Measurements from ENCODE around the gene MYOD1.

The MYOD1 gene

GRCh38 chr11:17719938-17720795, 796 bp downstream of the MYOD1 start:
- H3K4me3 ChIP-seq (ENCODE audit: insufficient read depth, low read depth, low read length, poor library complexity, severe bottlenecking) = no peak overlapping the region
- H3K36me3 ChIP-seq (ENCODE audit: control insufficient read depth, insufficient read depth, low read length) = no peaks in the 10 kb centered on the region
- no peak overlapping the region for H3K27ac ChIP-seq (ENCODE audit: insufficient read depth, low read length, poor library complexity, severe bottlenecking)
- H3K9me3 ChIP-seq (ENCODE audit: control insufficient read depth, low read length) = no peaks in the 10 kb centered on the region
- DNase-seq = no peak
- no peaks in the 10 kb centered on the region for H3K4me1 ChIP-seq (ENCODE audit: control insufficient read depth, insufficient read depth, low read length, poor library complexity, severe bottlenecking)
- H3K27me3 ChIP-seq (replicated peaks; ENCODE audit: control insufficient read depth, insufficient read depth, low read length, poor library complexity, severe bottlenecking) = peaks cover 27% of the 10 kb centered on the region

- no peak for DNase-seq
- no peaks in the 10 kb centered on the region for H3K9me3 ChIP-seq (ENCODE audit: control insufficient read depth, low read length)
- H3K4me1 ChIP-seq (ENCODE audit: control insufficient read depth, insufficient read depth, low read length, poor library complexity, severe bottlenecking) = no peaks in the 10 kb centered on the region
- H3K36me3 ChIP-seq (ENCODE audit: control insufficient read depth, insufficient read depth, low read length) = no peaks in the 10 kb centered on the region
- no peak overlapping the region for H3K27ac ChIP-seq (ENCODE audit: insufficient read depth, low read length, poor library complexity, severe bottlenecking)
- no peak overlapping the region for H3K4me3 ChIP-seq (ENCODE audit: insufficient read depth, low read depth, low read length, poor library complexity, severe bottlenecking)
- H3K27me3 ChIP-seq (replicated peaks; ENCODE audit: control insufficient read depth, insufficient read depth, low read length, poor library complexity, severe bottlenecking) = peaks cover 27% of the 10 kb centered on the region
Observed at GRCh38 chr11:17720796-17721171, 1.4 kb downstream of the MYOD1 start.

- Histone ChIP-seq H3K9me3 (ENCODE audit: control insufficient read depth, low read length) (no peaks in the 10 kb centered on the region), H3K4me1 (ENCODE audit: control insufficient read depth, insufficient read depth, low read length, poor library complexity, severe bottlenecking) (no peaks in the 10 kb centered on the region), H3K27me3 (replicated peaks; ENCODE audit: control insufficient read depth, insufficient read depth, low read length, poor library complexity, severe bottlenecking) (peaks cover 27% of the 10 kb centered on the region), H3K36me3 (ENCODE audit: control insufficient read depth, insufficient read depth, low read length) (no peaks in the 10 kb centered on the region), H3K4me3 (ENCODE audit: insufficient read depth, low read depth, low read length, poor library complexity, severe bottlenecking) (no peak overlapping the region), H3K27ac (ENCODE audit: insufficient read depth, low read length, poor library complexity, severe bottlenecking) (no peak overlapping the region)
- no peak for DNase-seq
Observed at GRCh38 chr11:17721242-17721999, 2.0 kb downstream of the MYOD1 start.

GRCh38 chr11:17722000-17722643, 2.8 kb downstream of the MYOD1 start:
- Histone ChIP-seq H3K27ac (ENCODE audit: insufficient read depth, low read length, poor library complexity, severe bottlenecking) (no peak overlapping the region), H3K4me1 (ENCODE audit: control insufficient read depth, insufficient read depth, low read length, poor library complexity, severe bottlenecking) (no peaks in the 10 kb centered on the region), H3K36me3 (ENCODE audit: control insufficient read depth, insufficient read depth, low read length) (no peaks in the 10 kb centered on the region), H3K4me3 (ENCODE audit: insufficient read depth, low read depth, low read length, poor library complexity, severe bottlenecking) (no peak overlapping the region), H3K9me3 (ENCODE audit: control insufficient read depth, low read length) (no peaks in the 10 kb centered on the region), H3K27me3 (replicated peaks; ENCODE audit: control insufficient read depth, insufficient read depth, low read length, poor library complexity, severe bottlenecking) (peaks cover 27% of the 10 kb centered on the region)
- no peak for DNase-seq

- Histone ChIP-seq H3K27ac (ENCODE audit: insufficient read depth, low read length, poor library complexity, severe bottlenecking) (no peak overlapping the region), H3K9me3 (ENCODE audit: control insufficient read depth, low read length) (no peaks in the 10 kb centered on the region), H3K4me1 (ENCODE audit: control insufficient read depth, insufficient read depth, low read length, poor library complexity, severe bottlenecking) (no peaks in the 10 kb centered on the region), H3K27me3 (replicated peaks; ENCODE audit: control insufficient read depth, insufficient read depth, low read length, poor library complexity, severe bottlenecking) (peaks cover 27% of the 10 kb centered on the region), H3K4me3 (ENCODE audit: insufficient read depth, low read depth, low read length, poor library complexity, severe bottlenecking) (no peak overlapping the region), H3K36me3 (ENCODE audit: control insufficient read depth, insufficient read depth, low read length) (no peaks in the 10 kb centered on the region)
- no peak for DNase-seq
Observed at GRCh38 chr11:17724020-17724908, 4.9 kb downstream of the MYOD1 start.

GRCh38 chr11:17725174-17725573, 5.8 kb downstream of the MYOD1 start:
- Histone ChIP-seq H3K9me3 (ENCODE audit: control insufficient read depth, low read length) (no peaks in the 10 kb centered on the region), H3K4me3 (ENCODE audit: insufficient read depth, low read depth, low read length, poor library complexity, severe bottlenecking) (no peak overlapping the region), H3K27me3 (replicated peaks; ENCODE audit: control insufficient read depth, insufficient read depth, low read length, poor library complexity, severe bottlenecking) (peaks cover 27% of the 10 kb centered on the region), H3K36me3 (ENCODE audit: control insufficient read depth, insufficient read depth, low read length) (no peaks in the 10 kb centered on the region), H3K4me1 (ENCODE audit: control insufficient read depth, insufficient read depth, low read length, poor library complexity, severe bottlenecking) (no peaks in the 10 kb centered on the region), H3K27ac (ENCODE audit: insufficient read depth, low read length, poor library complexity, severe bottlenecking) (no peak overlapping the region)
- DNase-seq = no peak

- no peak overlapping the region for H3K4me3 ChIP-seq (ENCODE audit: insufficient read depth, low read depth, low read length, poor library complexity, severe bottlenecking)
- peaks cover 2% of the 10 kb centered on the region for H3K27me3 ChIP-seq (replicated peaks; ENCODE audit: control insufficient read depth, insufficient read depth, low read length, poor library complexity, severe bottlenecking)
- no peak overlapping the region for H3K27ac ChIP-seq (ENCODE audit: insufficient read depth, low read length, poor library complexity, severe bottlenecking)
- peaks cover 3% of the 10 kb centered on the region for H3K4me1 ChIP-seq (ENCODE audit: control insufficient read depth, insufficient read depth, low read length, poor library complexity, severe bottlenecking)
- H3K36me3 ChIP-seq (ENCODE audit: control insufficient read depth, insufficient read depth, low read length) = no peaks in the 10 kb centered on the region
- no peaks in the 10 kb centered on the region for H3K9me3 ChIP-seq (ENCODE audit: control insufficient read depth, low read length)
- no peak for DNase-seq
Observed at GRCh38 chr11:17730137-17730536, 10.8 kb downstream of the MYOD1 start.

GRCh38 chr11:17730608-17731462, 11.5 kb downstream of the MYOD1 start:
- H3K4me3 ChIP-seq (ENCODE audit: insufficient read depth, low read depth, low read length, poor library complexity, severe bottlenecking) = no peak overlapping the region
- no peaks in the 10 kb centered on the region for H3K36me3 ChIP-seq (ENCODE audit: control insufficient read depth, insufficient read depth, low read length)
- no peaks in the 10 kb centered on the region for H3K9me3 ChIP-seq (ENCODE audit: control insufficient read depth, low read length)
- peak in 1 of 3 donors; percentile 17 for DNase-seq
- peaks cover 2% of the 10 kb centered on the region for H3K27me3 ChIP-seq (replicated peaks; ENCODE audit: control insufficient read depth, insufficient read depth, low read length, poor library complexity, severe bottlenecking)
- H3K27ac ChIP-seq (ENCODE audit: insufficient read depth, low read length, poor library complexity, severe bottlenecking) = no peak overlapping the region
- H3K4me1 ChIP-seq (ENCODE audit: control insufficient read depth, insufficient read depth, low read length, poor library complexity, severe bottlenecking) = peaks cover 4% of the 10 kb centered on the region

- H3K27ac ChIP-seq (ENCODE audit: insufficient read depth, low read length, poor library complexity, severe bottlenecking) = no peak overlapping the region
- H3K9me3 ChIP-seq (ENCODE audit: control insufficient read depth, low read length) = no peaks in the 10 kb centered on the region
- peaks cover 4% of the 10 kb centered on the region for H3K4me1 ChIP-seq (ENCODE audit: control insufficient read depth, insufficient read depth, low read length, poor library complexity, severe bottlenecking)
- peaks cover 8% of the 10 kb centered on the region for H3K27me3 ChIP-seq (replicated peaks; ENCODE audit: control insufficient read depth, insufficient read depth, low read length, poor library complexity, severe bottlenecking)
- no peak overlapping the region for H3K4me3 ChIP-seq (ENCODE audit: insufficient read depth, low read depth, low read length, poor library complexity, severe bottlenecking)
- H3K36me3 ChIP-seq (ENCODE audit: control insufficient read depth, insufficient read depth, low read length) = no peaks in the 10 kb centered on the region
- no peak for DNase-seq
Observed at GRCh38 chr11:17733261-17733660, 13.9 kb downstream of the MYOD1 start.
